IMR-90 (cell line): ENCODE measurements around the gene ZNF446. TPM values are rescaled to one million over a fixed set of nuclear protein-coding genes. Genes with fewer than 3 reads are reported as not detected.

ENCODE experiments used
- ATAC-seq: fragments of 200-7000 bp; cut with Tn5 transposase; 2 replicates; pipeline ENCODE4 v1.9.1; 2020; ENCODE audit warnings: low read depth, mild to moderate bottlenecking, moderate library complexity
- BruUV-seq: library from RNA; stranded (reverse); fragments of 400-500 nt; replicated peaks from 2 replicates; lab custom pipeline; 2021; lab: Mats Ljungman, UMichigan
- CTCF ChIA-PET: fragments of 300-600 bp; formaldehyde crosslinking; extraction: SDS; loops from one replicate; lab custom pipeline; 2021; ENCODE audit warnings: antibody characterized with exemption; lab: Yijun Ruan, JAX
- POLR2A ChIA-PET: fragments of 300-600 bp; sonication (Branson Sonifier 250); formaldehyde crosslinking; loops from one replicate; lab custom pipeline; 2022; ENCODE audit warnings: antibody characterized with exemption; ENCODE audit not compliant: unreplicated experiment; lab: Charles Lee
- DNase-seq: peaks from one replicate; pipeline ENCODE4 v3.0.0; 2013
- H2AFZ ChIP-seq: replicated peaks from 2 replicates; pipeline ENCODE3; 2013; ENCODE audit warnings: low read length, mild to moderate bottlenecking; ENCODE audit not compliant: poor library complexity
- H2AK5ac ChIP-seq: 2 replicates; pipeline ENCODE4 v1.6.1; 2013; ENCODE audit warnings: low read depth, low read length, inconsistent platforms
- H2AK9ac ChIP-seq: replicated peaks from 2 replicates; pipeline ENCODE3; 2013; ENCODE audit warnings: mild to moderate bottlenecking, low read depth, low read length, moderate library complexity; ENCODE audit not compliant: poor library complexity
- H2BK120ac ChIP-seq: 2 replicates; pipeline ENCODE4 v1.6.1; 2013; ENCODE audit warnings: low read depth, low read length, inconsistent platforms
- H2BK15ac ChIP-seq: 3 replicates; pipeline ENCODE4 v1.6.1; 2013; ENCODE audit warnings: low read depth, low read length, inconsistent platforms
- H2BK20ac ChIP-seq: 2 replicates; pipeline ENCODE4 v1.6.1; 2013; ENCODE audit warnings: low read depth, mild to moderate bottlenecking, inconsistent platforms, low read length, moderate library complexity
- H2BK5ac ChIP-seq: 2 replicates; pipeline ENCODE4 v1.6.1; 2013; ENCODE audit warnings: mild to moderate bottlenecking, low read depth, low read length, inconsistent platforms; ENCODE audit not compliant: poor library complexity, severe bottlenecking
- H3K14ac ChIP-seq: replicated peaks from 2 replicates; pipeline ENCODE4 v1.6.1; 2013; ENCODE audit warnings: low read depth, low read length, inconsistent platforms
- H3K18ac ChIP-seq: 2 replicates; pipeline ENCODE4 v1.6.1; 2013; ENCODE audit warnings: low read depth, low read length, control low read depth
- H3K23ac ChIP-seq: 2 replicates; pipeline ENCODE4 v1.6.1; 2013; ENCODE audit warnings: low read depth, low read length, inconsistent platforms
- H3K27ac ChIP-seq: 2 replicates; pipeline ENCODE4 v1.5.1; 2013; ENCODE audit warnings: mild to moderate bottlenecking, control low read depth, low read length; ENCODE audit not compliant: insufficient read depth
- H3K27me3 ChIP-seq: 2 replicates; pipeline ENCODE4 v1.6.1; 2013; ENCODE audit warnings: low read length; ENCODE audit not compliant: control insufficient read depth, insufficient read depth
- H3K36me3 ChIP-seq: 2 replicates; pipeline ENCODE4 v1.6.1; 2013; ENCODE audit warnings: low read length, mixed read lengths; ENCODE audit not compliant: control insufficient read depth, insufficient read depth
- H3K4ac ChIP-seq: 2 replicates; pipeline ENCODE4 v1.6.1; 2013; ENCODE audit warnings: low read depth, low read length, inconsistent platforms
- H3K4me1 ChIP-seq: 2 replicates; pipeline ENCODE4 v1.6.1; 2013; ENCODE audit warnings: low read length, mixed read lengths; ENCODE audit not compliant: control insufficient read depth, insufficient read depth
- H3K4me2 ChIP-seq: 2 replicates; pipeline ENCODE4 v1.6.1; 2013; ENCODE audit warnings: low read depth, mild to moderate bottlenecking, control low read depth, low read length, moderate library complexity
- H3K4me3 ChIP-seq: 2 replicates; pipeline ENCODE4 v1.5.1; 2013; ENCODE audit warnings: low read depth, mild to moderate bottlenecking, control low read depth, low read length, moderate library complexity; ENCODE audit not compliant: insufficient read depth
- H3K56ac ChIP-seq: 2 replicates; pipeline ENCODE4 v1.6.1; 2013; ENCODE audit warnings: low read length, inconsistent platforms; ENCODE audit not compliant: insufficient read depth; ENCODE audit errors: extremely low read depth
- H3K79me1 ChIP-seq, 2 experiments: 2 replicates each; pipeline ENCODE4 v1.6.1; 2013; ENCODE audit warnings: low read length in 2 of 2, inconsistent platforms in 1 of 2, low read depth in 1 of 2
- H3K9ac ChIP-seq: 2 replicates; pipeline ENCODE4 v1.6.1; 2013; ENCODE audit warnings: low read depth, low read length, control low read depth
- H3K9me1 ChIP-seq: 2 replicates; pipeline ENCODE4 v1.6.1; 2013; ENCODE audit warnings: low read length, inconsistent platforms; ENCODE audit not compliant: insufficient read depth
- H3K9me3 ChIP-seq: 2 replicates; pipeline ENCODE4 v1.6.1; 2013; ENCODE audit warnings: low read length; ENCODE audit not compliant: control insufficient read depth, insufficient read depth
- H4K20me1 ChIP-seq: 2 replicates; pipeline ENCODE4 v1.6.1; 2013; ENCODE audit warnings: low read length, inconsistent platforms; ENCODE audit not compliant: insufficient read depth
- H4K5ac ChIP-seq: 2 replicates; pipeline ENCODE4 v1.6.1; 2013; ENCODE audit warnings: mild to moderate bottlenecking, low read depth, low read length, control low read depth
- H4K8ac ChIP-seq, 2 experiments: 2 replicates each; pipeline ENCODE4 v1.6.1; 2013; ENCODE audit warnings: low read depth in 2 of 2, low read length in 2 of 2, control low read depth in 1 of 2, inconsistent platforms in 1 of 2
- H4K91ac ChIP-seq: 2 replicates; pipeline ENCODE4 v1.6.1; 2013; ENCODE audit warnings: low read depth, low read length, inconsistent platforms; ENCODE audit not compliant: insufficient read depth
- BHLHE40 ChIP-seq: fragments of 150-350 bp; IDR thresholded peaks from 2 replicates; pipeline ENCODE4 v1.6.1; 2016; ENCODE audit warnings: mild to moderate bottlenecking, low read depth, low read length
- CEBPB ChIP-seq: IDR thresholded peaks from 2 replicates; pipeline ENCODE4 v1.6.1; 2012; ENCODE audit warnings: low read depth, low read length, improper control_type of control experiment
- CHD1 ChIP-seq: IDR thresholded peaks from 2 replicates; pipeline ENCODE4 v1.6.1; 2012; ENCODE audit warnings: low read depth, low read length, improper control_type of control experiment
- FOS ChIP-seq: fragments of 150-350 bp; IDR thresholded peaks from 2 replicates; pipeline ENCODE4 v1.6.1; 2016; ENCODE audit warnings: low read depth, low read length
- MAFK ChIP-seq: IDR thresholded peaks from 2 replicates; pipeline ENCODE4 v1.6.1; 2012; ENCODE audit warnings: low read depth, low read length, improper control_type of control experiment
- MAZ ChIP-seq: IDR thresholded peaks from 2 replicates; pipeline ENCODE4 v1.6.1; 2012; ENCODE audit warnings: low read depth, mild to moderate bottlenecking, low read length, improper control_type of control experiment, moderate library complexity, borderline replicate concordance
- MXI1 ChIP-seq: IDR thresholded peaks from 2 replicates; pipeline ENCODE4 v1.6.1; 2012; ENCODE audit warnings: low read depth, mild to moderate bottlenecking, low read length, moderate library complexity, borderline replicate concordance
- NFE2L2 ChIP-seq: fragments of 150-350 bp; IDR thresholded peaks from 2 replicates; pipeline ENCODE4 v1.6.1; 2016; ENCODE audit warnings: low read depth, mild to moderate bottlenecking, low read length
- POLR2A ChIP-seq: IDR thresholded peaks from 2 replicates; pipeline ENCODE4 v1.6.1; 2012; ENCODE audit warnings: mild to moderate bottlenecking, low read depth, low read length
- RAD21 ChIP-seq: IDR thresholded peaks from 2 replicates; pipeline ENCODE4 v1.6.1; 2012; ENCODE audit warnings: low read length, improper control_type of control experiment
- RCOR1 ChIP-seq: IDR thresholded peaks from 2 replicates; pipeline ENCODE4 v1.6.1; 2012; ENCODE audit warnings: mild to moderate bottlenecking, low read length, improper control_type of control experiment; ENCODE audit not compliant: insufficient replicate concordance
- RFX5 ChIP-seq: IDR thresholded peaks from 2 replicates; pipeline ENCODE4 v1.8.0; 2012; ENCODE audit warnings: low read depth, mild to moderate bottlenecking, low read length, moderate library complexity
- SMC3 ChIP-seq: fragments of 150-350 bp; IDR thresholded peaks from 2 replicates; pipeline ENCODE4 v1.6.1; 2016; ENCODE audit warnings: low read depth, mild to moderate bottlenecking, antibody characterized with exemption, low read length, moderate library complexity
- WGBS, 2 experiments: methylation state at CpG; one replicate each; pipeline versions ENCODE4 v1.1.5 to v1.1.7; 2013; ENCODE audit warnings: missing lambda C conversion rate in 2 of 2; ENCODE audit not compliant: insufficient read length in 1 of 2; ENCODE audit errors: extremely low coverage in 2 of 2; 5-methylcytosine and 5-hydroxymethylcytosine counted together
- dilution Hi-C: fragments of 300-500 bp; cut with HindIII; formaldehyde crosslinking; loops from one replicate; pipeline ENCODE4 v1.14.3; 2018; ENCODE audit warnings: low sequenced_read_pairs; ENCODE audit not compliant: unreplicated experiment
- in situ Hi-C: fragments of 300-500 bp; cut with MboI; formaldehyde crosslinking; loops from 3 replicates; pipeline ENCODE4 v1.14.3; 2019; ENCODE audit warnings: low sequenced_read_pairs, inconsistent platforms, mixed read lengths
- intact Hi-C: fragments of 100-400 bp; cut with micrococcal nuclease; formaldehyde crosslinking; loops from 2 replicates; pipeline ENCODE4 v1.10.0; 2022
- polyA plus RNA-seq, 3 experiments: library from polyadenylated mRNA; depleted of rRNA; stranded (reverse); fragments of >200 nt; gene quantifications; 2 replicates each; pipeline ENCODE4 v1.2.3, GENCODE V29; 2012; ENCODE audit warnings: low replicate concordance in 1 of 3
- total RNA-seq: library from RNA; depleted of rRNA; stranded (reverse); fragments of >200 nt; gene quantifications from 2 replicates; pipeline ENCODE4 v1.2.3, GENCODE V29; 2012
- TF ChIP-seq, protein P1 (sequence below): fragments of 150-350 bp; IDR thresholded peaks from 2 replicates; pipeline ENCODE4 v1.6.1; 2017; ENCODE audit warnings: mild to moderate bottlenecking, antibody characterized with exemption, low read length, low read depth
- TF ChIP-seq, protein P2 (sequence below): conservative IDR thresholded peaks from 2 replicates; pipeline ENCODE4 v1.5.1; 2012; ENCODE audit warnings: mild to moderate bottlenecking, low read depth, low read length, improper control_type of control experiment
- TF ChIP-seq, protein P3 (sequence below): fragments of 150-350 bp; IDR thresholded peaks from 2 replicates; pipeline ENCODE4 v1.6.1; 2016; ENCODE audit warnings: low read depth, mild to moderate bottlenecking, low read length, moderate library complexity, borderline replicate concordance

Gene ZNF446
- total and polyA plus RNA-seq, 2 of the 4 experiments (the other 2 are of a cell fraction): 4.8 to 6.9 TPM

- CTCF ChIA-PET: interaction anchor here (1.5 kb wide), 1 partner anchor 69 kb away, joined by 4 read pairs; the partner anchor contains the start of gene ZBTB45
- WGBS, 2 experiments: 0% methylated on average over 1 of the region's 11 CpGs; no CpG with 5 or more reads in 1 of the 2 experiments
- H3K9ac ChIP-seq: no peak overlapping the region
Measured at GRCh38 chr19:58450856-58451357, 25.2 kb upstream of the ZNF446 start.

More at GRCh38 chr19:58450856-58451357, 25.2 kb upstream of the ZNF446 start:
- Histone ChIP-seq H3K9me3 (peaks cover 1% of the 10 kb centered on the region), H2AK5ac (0 out of 2 replicates have a peak overlapping the region, but pooled peaks have one; percentile 5), H3K27ac (no peak overlapping the region), H3K4ac (no peak overlapping the region), H3K18ac (no peak overlapping the region), H2AFZ (peak overlapping the region; percentile 99), H2AK9ac (no peak overlapping the region), H3K79me1 (peaks cover 8 to 13% of the 10 kb centered on the region in 2 experiments; a peak in 2 of 4 replicates), H4K20me1 (no peaks in the 10 kb centered on the region), H3K9me1 (peaks cover 13% of the 10 kb centered on the region), H4K5ac (no peak overlapping the region), H3K4me1 (no peaks in the 10 kb centered on the region), H3K36me3 (peaks cover 9% of the 10 kb centered on the region), H2BK15ac (no peak overlapping the region), H2BK120ac (no peak overlapping the region), H4K91ac (no peak overlapping the region), H3K4me2 (peak overlapping the region; percentile 79), H3K23ac (peak overlapping the region; percentile 56), H3K14ac (no peak overlapping the region), H3K4me3 (peak overlapping the region; percentile 40), H3K56ac (no peak overlapping the region), H4K8ac (peak overlapping the region in 1 of 2 experiments; percentile 37; a peak in 1 of 4 replicates), H3K27me3 (0 out of 2 replicates have a peak, but pooled peaks cover 2% of the 10 kb centered on the region), H2BK20ac (no peak overlapping the region), H2BK5ac (no peak overlapping the region)
- intact Hi-C loops (no loop called here), dilution Hi-C loops (no loop called here), in situ Hi-C loops (no loop called here)
- ATAC-seq (no peak), DNase-seq (no peak)
- BruUV-seq: no TSS peak
- TF ChIP-seq CEBPB (no peak), RAD21 (no peak), BHLHE40 (no peak), MAZ (no peak), RFX5 (no peak), POLR2A (no peak), FOS (no peak), NFE2L2 (no peak), SMC3 (no peak), MXI1 (no peak), RCOR1 (no peak), MAFK (no peak), CHD1 (no peak)
- TF ChIP-seq, protein P1, sequence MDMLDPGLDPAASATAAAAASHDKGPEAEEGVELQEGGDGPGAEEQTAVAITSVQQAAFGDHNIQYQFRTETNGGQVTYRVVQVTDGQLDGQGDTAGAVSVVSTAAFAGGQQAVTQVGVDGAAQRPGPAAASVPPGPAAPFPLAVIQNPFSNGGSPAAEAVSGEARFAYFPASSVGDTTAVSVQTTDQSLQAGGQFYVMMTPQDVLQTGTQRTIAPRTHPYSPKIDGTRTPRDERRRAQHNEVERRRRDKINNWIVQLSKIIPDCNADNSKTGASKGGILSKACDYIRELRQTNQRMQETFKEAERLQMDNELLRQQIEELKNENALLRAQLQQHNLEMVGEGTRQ: no peak
- TF ChIP-seq, protein P2, sequence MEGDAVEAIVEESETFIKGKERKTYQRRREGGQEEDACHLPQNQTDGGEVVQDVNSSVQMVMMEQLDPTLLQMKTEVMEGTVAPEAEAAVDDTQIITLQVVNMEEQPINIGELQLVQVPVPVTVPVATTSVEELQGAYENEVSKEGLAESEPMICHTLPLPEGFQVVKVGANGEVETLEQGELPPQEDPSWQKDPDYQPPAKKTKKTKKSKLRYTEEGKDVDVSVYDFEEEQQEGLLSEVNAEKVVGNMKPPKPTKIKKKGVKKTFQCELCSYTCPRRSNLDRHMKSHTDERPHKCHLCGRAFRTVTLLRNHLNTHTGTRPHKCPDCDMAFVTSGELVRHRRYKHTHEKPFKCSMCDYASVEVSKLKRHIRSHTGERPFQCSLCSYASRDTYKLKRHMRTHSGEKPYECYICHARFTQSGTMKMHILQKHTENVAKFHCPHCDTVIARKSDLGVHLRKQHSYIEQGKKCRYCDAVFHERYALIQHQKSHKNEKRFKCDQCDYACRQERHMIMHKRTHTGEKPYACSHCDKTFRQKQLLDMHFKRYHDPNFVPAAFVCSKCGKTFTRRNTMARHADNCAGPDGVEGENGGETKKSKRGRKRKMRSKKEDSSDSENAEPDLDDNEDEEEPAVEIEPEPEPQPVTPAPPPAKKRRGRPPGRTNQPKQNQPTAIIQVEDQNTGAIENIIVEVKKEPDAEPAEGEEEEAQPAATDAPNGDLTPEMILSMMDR: no peak
- TF ChIP-seq, protein P3, sequence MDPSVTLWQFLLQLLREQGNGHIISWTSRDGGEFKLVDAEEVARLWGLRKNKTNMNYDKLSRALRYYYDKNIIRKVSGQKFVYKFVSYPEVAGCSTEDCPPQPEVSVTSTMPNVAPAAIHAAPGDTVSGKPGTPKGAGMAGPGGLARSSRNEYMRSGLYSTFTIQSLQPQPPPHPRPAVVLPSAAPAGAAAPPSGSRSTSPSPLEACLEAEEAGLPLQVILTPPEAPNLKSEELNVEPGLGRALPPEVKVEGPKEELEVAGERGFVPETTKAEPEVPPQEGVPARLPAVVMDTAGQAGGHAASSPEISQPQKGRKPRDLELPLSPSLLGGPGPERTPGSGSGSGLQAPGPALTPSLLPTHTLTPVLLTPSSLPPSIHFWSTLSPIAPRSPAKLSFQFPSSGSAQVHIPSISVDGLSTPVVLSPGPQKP: no peak
- POLR2A ChIA-PET: no interaction called here
